ENCODE measurements around the gene VAV2.

VAV2 gene

GRCh38 chr9:134032456-134033222, 40.5 kb upstream of the VAV2 start:
- TF ChIP-seq ESRRG (CRISPR knock-in tag; IDR thresholded peaks at IDR 0.05) = no peak
- TF ChIP-seq TOX (CRISPR knock-in tag; IDR thresholded peaks at IDR 0.05; ENCODE audit: borderline replicate concordance) = no peak
- no peak for TF ChIP-seq SNAI2 (CRISPR knock-in tag; IDR thresholded peaks at IDR 0.05)
- no peak for TF ChIP-seq CSDC2 (CRISPR knock-in tag; IDR thresholded peaks at IDR 0.05)
- TF ChIP-seq TSHZ2 (CRISPR knock-in tag; IDR thresholded peaks at IDR 0.05) = no peak
- no peak for TF ChIP-seq PATZ1 (CRISPR knock-in tag; IDR thresholded peaks at IDR 0.05; ENCODE audit: borderline replicate concordance)
- no peak for TF ChIP-seq ZNF8 (CRISPR knock-in tag; IDR thresholded peaks at IDR 0.05)
- no peak for TF ChIP-seq RARB (CRISPR knock-in tag; IDR thresholded peaks at IDR 0.05)
- no peak for ATAC-seq

GRCh38 chr9:134031783-134032182, 39.7 kb upstream of the VAV2 start:
- no peak for TF ChIP-seq ZNF565 (CRISPR knock-in tag; conservative IDR thresholded peaks at IDR 0.05; ENCODE audit: low read depth)
- TF ChIP-seq ZNF70 (CRISPR knock-in tag; IDR thresholded peaks at IDR 0.05) = no peak
- TF ChIP-seq TCF4 (CRISPR knock-in tag; IDR thresholded peaks at IDR 0.05; ENCODE audit: borderline replicate concordance) = no peak
- no peak for TF ChIP-seq BACH2 (CRISPR knock-in tag; IDR thresholded peaks at IDR 0.05; ENCODE audit: borderline replicate concordance)
- TF ChIP-seq ZFP30 (CRISPR knock-in tag; IDR thresholded peaks at IDR 0.05) = no peak
- TF ChIP-seq CREB5 (CRISPR knock-in tag; IDR thresholded peaks at IDR 0.05; ENCODE audit: low read depth) = no peak
- no peak for TF ChIP-seq PATZ1 (CRISPR knock-in tag; IDR thresholded peaks at IDR 0.05; ENCODE audit: borderline replicate concordance)
- TF ChIP-seq CSDC2 (CRISPR knock-in tag; IDR thresholded peaks at IDR 0.05) = no peak
- no peak for ATAC-seq

GRCh38 chr9:134030821-134031470, 38.8 kb upstream of the VAV2 start:
- no peak for ATAC-seq
- TF ChIP-seq TCF4 (CRISPR knock-in tag; IDR thresholded peaks at IDR 0.05; ENCODE audit: borderline replicate concordance) (no peak), ESRRG (CRISPR knock-in tag; IDR thresholded peaks at IDR 0.05) (no peak), GLIS3 (CRISPR knock-in tag; IDR thresholded peaks at IDR 0.05) (no peak), BACH2 (CRISPR knock-in tag; IDR thresholded peaks at IDR 0.05; ENCODE audit: borderline replicate concordance) (no peak), ZNF70 (CRISPR knock-in tag; IDR thresholded peaks at IDR 0.05) (no peak), ZC3H10 (CRISPR knock-in tag; IDR thresholded peaks at IDR 0.05) (no peak), OSR1 (CRISPR knock-in tag; IDR thresholded peaks at IDR 0.05) (no peak), ZNF565 (CRISPR knock-in tag; conservative IDR thresholded peaks at IDR 0.05; ENCODE audit: low read depth) (no peak), TSHZ2 (CRISPR knock-in tag; IDR thresholded peaks at IDR 0.05) (no peak), SNAI2 (CRISPR knock-in tag; IDR thresholded peaks at IDR 0.05) (no peak), ZNF8 (CRISPR knock-in tag; IDR thresholded peaks at IDR 0.05) (no peak), RARB (CRISPR knock-in tag; IDR thresholded peaks at IDR 0.05) (no peak), TOX (CRISPR knock-in tag; IDR thresholded peaks at IDR 0.05; ENCODE audit: borderline replicate concordance) (no peak), ISL1 (CRISPR knock-in tag; IDR thresholded peaks at IDR 0.05) (no peak), PPARA (CRISPR knock-in tag; IDR thresholded peaks at IDR 0.05; ENCODE audit: borderline replicate concordance) (no peak), PATZ1 (CRISPR knock-in tag; IDR thresholded peaks at IDR 0.05; ENCODE audit: borderline replicate concordance) (no peak), CSRNP3 (CRISPR knock-in tag; IDR thresholded peaks at IDR 0.05) (no peak), ZFP3 (CRISPR knock-in tag; IDR thresholded peaks at IDR 0.05) (no peak)
